SK-N-SH (cell line): ENCODE measurements around the gene P3H4.

ENCODE experiments used
- EZH2phosphoT487 ChIP-seq: fragments of 200-600 bp; sonication (generic); IDR thresholded peaks from 2 replicates; pipeline ENCODE4 v1.6.1; 2017; ENCODE audit warnings: low read depth, mixed run types, mild to moderate bottlenecking, antibody characterized with exemption, moderate library complexity, borderline replicate concordance
- FOSL2 ChIP-seq: IDR thresholded peaks from 2 replicates; pipeline ENCODE4 v1.4.0; 2012; ENCODE audit warnings: low read depth, mild to moderate bottlenecking, moderate library complexity, borderline replicate concordance
- GATA2 ChIP-seq: sonication (generic); formaldehyde crosslinking; IDR thresholded peaks from 2 replicates; pipeline ENCODE4 v1.5.0; 2020; ENCODE audit warnings: mild to moderate bottlenecking, missing genetic modification reagents
- JUND ChIP-seq: IDR thresholded peaks from 2 replicates; pipeline ENCODE4 v1.4.0; 2012
- MEF2A ChIP-seq: IDR thresholded peaks from 2 replicates; pipeline ENCODE4 v1.4.0; 2012; ENCODE audit warnings: low read depth, borderline replicate concordance
- RFX5 ChIP-seq: IDR thresholded peaks from 2 replicates; pipeline ENCODE4 v1.6.1; 2012; ENCODE audit warnings: mild to moderate bottlenecking, improper control_type of control experiment, low read length
- SIN3A ChIP-seq: IDR thresholded peaks from 2 replicates; pipeline ENCODE4 v1.6.1; 2012; ENCODE audit warnings: low read depth, mild to moderate bottlenecking, low read length, moderate library complexity, borderline replicate concordance
- SMC3 ChIP-seq: IDR thresholded peaks from 2 replicates; pipeline ENCODE4 v1.6.1; 2012; ENCODE audit warnings: low read depth, low read length, improper control_type of control experiment
- TF ChIP-seq, protein P1 (sequence below): fragments of 200-600 bp; sonication (generic); IDR thresholded peaks from 2 replicates; pipeline ENCODE4 v1.6.1; 2017; ENCODE audit warnings: antibody characterized with exemption, mild to moderate bottlenecking, moderate library complexity
- TF ChIP-seq, protein P2 (sequence below): IDR thresholded peaks from 2 replicates; pipeline ENCODE4 v1.4.0; 2012; ENCODE audit warnings: low read depth, borderline replicate concordance

DNA sequence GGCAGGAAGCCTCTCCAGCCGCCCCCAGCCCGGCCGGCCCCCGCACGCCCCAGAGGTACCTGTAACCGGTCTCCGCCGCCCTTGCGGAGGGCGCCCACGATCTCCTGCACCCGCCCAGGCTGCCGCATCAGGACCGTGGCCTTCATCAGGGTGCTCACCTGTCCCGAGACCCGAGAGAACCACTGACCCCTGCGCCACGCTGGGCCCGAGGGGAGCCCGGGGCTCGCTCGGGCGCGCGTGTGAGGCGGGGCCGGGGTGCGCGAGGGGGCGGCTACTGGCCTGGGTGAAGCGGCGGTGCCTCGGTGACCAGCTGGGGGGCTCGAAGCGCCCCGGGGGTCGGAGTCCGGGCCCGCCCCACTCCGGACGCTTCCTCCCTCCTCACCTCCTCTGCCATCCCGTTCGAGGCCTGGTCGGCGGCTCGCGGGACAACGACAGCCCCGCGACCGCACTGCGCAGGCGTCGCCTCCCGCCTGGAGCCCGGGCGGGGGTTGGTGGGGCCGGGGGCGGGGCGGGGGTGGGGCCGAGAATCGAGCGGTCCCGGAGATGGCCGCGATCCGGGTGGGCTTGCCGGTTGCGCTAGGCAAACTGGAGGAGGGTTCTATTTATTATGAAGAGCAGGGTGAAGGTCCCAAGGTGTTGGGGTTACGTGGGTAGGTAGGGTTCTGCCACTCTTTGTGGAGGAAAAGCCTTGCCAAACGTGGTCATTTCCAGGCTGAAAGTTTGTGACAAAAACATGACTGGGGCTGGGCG is 24.2 kb upstream of the P3H4 start, which contains the start of gene NT5C3B:
- TF ChIP-seq, protein P1, sequence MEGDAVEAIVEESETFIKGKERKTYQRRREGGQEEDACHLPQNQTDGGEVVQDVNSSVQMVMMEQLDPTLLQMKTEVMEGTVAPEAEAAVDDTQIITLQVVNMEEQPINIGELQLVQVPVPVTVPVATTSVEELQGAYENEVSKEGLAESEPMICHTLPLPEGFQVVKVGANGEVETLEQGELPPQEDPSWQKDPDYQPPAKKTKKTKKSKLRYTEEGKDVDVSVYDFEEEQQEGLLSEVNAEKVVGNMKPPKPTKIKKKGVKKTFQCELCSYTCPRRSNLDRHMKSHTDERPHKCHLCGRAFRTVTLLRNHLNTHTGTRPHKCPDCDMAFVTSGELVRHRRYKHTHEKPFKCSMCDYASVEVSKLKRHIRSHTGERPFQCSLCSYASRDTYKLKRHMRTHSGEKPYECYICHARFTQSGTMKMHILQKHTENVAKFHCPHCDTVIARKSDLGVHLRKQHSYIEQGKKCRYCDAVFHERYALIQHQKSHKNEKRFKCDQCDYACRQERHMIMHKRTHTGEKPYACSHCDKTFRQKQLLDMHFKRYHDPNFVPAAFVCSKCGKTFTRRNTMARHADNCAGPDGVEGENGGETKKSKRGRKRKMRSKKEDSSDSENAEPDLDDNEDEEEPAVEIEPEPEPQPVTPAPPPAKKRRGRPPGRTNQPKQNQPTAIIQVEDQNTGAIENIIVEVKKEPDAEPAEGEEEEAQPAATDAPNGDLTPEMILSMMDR, result no peak
- TF ChIP-seq SIN3A (0 out of 2 replicates have a peak, but pooled peaks have one; percentile 22), FOSL2 (no peak), GATA2 (no peak), RFX5 (no peak), EZH2phosphoT487 (no peak), JUND (no peak), SMC3 (no peak), MEF2A (no peak)
- TF ChIP-seq, protein P2, sequence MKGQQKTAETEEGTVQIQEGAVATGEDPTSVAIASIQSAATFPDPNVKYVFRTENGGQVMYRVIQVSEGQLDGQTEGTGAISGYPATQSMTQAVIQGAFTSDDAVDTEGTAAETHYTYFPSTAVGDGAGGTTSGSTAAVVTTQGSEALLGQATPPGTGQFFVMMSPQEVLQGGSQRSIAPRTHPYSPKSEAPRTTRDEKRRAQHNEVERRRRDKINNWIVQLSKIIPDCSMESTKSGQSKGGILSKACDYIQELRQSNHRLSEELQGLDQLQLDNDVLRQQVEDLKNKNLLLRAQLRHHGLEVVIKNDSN, result no peak
